Measurements from ENCODE around the gene COG5. TPM values are rescaled to one million over a fixed set of nuclear protein-coding genes. Genes with fewer than 3 reads are reported as not detected.
A peak's percentile ranks its signal among the peaks of the same experiment; 100 is the strongest.
"Not testable (repeated sequence)": the region's sequence is repeated elsewhere in the genome, so short reads cannot be mapped to it uniquely, and the experiment has no call there.

COG5 gene
- total RNA-seq, 1 donor from 2014 or later, result 37.1 TPM

DNA sequence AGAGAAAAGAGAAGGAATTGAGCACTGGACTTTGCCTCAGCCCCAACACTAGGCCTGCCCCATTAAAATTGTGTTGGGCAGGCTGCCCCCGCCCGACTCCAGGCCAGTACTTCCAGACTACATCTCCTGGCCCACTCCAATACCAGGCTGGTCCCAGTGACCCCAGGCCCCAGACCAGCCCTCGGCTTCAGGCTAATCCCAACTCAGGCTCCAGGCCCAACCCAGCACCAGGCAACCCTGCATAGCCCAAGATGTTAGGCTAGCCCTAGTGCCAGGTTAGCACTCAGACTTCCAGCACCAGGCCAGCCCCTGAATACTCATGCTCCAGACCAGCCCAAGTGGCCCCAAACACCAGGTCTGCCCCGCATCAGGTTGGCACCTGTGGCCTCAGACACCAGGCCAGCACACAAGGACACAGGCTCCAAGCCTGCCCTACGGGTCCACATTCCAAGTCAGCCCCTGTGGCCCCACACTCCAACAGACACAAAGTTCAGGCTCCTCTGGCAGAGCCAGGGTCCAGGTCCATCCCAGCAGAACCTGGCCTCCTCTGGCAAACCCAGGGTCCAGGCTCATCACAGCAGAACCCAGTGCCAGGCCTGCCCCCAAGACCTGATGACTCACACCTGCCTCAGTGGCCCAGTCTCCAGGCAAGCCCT lies 20.3 kb downstream of the COG5 start:
- no peak for DNase-seq (ENCODE audit: low read depth)
- TF ChIP-seq, protein P1, sequence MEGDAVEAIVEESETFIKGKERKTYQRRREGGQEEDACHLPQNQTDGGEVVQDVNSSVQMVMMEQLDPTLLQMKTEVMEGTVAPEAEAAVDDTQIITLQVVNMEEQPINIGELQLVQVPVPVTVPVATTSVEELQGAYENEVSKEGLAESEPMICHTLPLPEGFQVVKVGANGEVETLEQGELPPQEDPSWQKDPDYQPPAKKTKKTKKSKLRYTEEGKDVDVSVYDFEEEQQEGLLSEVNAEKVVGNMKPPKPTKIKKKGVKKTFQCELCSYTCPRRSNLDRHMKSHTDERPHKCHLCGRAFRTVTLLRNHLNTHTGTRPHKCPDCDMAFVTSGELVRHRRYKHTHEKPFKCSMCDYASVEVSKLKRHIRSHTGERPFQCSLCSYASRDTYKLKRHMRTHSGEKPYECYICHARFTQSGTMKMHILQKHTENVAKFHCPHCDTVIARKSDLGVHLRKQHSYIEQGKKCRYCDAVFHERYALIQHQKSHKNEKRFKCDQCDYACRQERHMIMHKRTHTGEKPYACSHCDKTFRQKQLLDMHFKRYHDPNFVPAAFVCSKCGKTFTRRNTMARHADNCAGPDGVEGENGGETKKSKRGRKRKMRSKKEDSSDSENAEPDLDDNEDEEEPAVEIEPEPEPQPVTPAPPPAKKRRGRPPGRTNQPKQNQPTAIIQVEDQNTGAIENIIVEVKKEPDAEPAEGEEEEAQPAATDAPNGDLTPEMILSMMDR (IDR thresholded peaks at IDR 0.05; ENCODE audit: insufficient read depth, low read length, poor library complexity, severe bottlenecking), result no peak
- Histone ChIP-seq H3K27me3 (ENCODE audit: control insufficient read depth, insufficient read depth, low read length) (no peaks in the 10 kb centered on the region), H3K4me3 (ENCODE audit: low read depth, low read length) (no peak overlapping the region), H3K36me3 (ENCODE audit: control insufficient read depth, insufficient read depth, low read length) (peaks cover 1% of the 10 kb centered on the region)

DNA sequence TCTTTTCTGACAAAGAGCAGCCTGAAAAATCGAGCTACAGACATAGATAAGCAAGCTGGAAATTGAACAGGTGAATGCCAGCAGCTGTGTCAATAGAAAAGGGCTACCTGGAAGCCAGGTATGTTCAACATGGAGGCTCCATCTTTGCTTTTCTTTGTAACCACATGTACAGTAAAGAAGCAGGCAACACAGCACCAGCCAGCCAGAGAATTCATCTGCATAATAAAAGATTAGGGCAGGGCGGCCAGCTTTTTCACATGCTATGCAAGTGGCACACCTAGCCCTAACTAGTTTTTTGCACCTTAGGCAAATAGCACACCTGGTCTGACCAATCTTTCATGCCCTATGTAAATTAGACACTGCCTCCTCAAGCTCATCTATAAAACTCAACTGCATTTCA lies 25.7 kb downstream of the COG5 start:
- no peak for DNase-seq (ENCODE audit: low read depth)
- H3K4me3 ChIP-seq (ENCODE audit: low read depth, low read length), result no peak overlapping the region
- H3K36me3 ChIP-seq (ENCODE audit: control insufficient read depth, insufficient read depth, low read length), result no peaks in the 10 kb centered on the region
- no peaks in the 10 kb centered on the region for H3K27me3 ChIP-seq (ENCODE audit: control insufficient read depth, insufficient read depth, low read length)
- TF ChIP-seq, protein P1 (IDR thresholded peaks at IDR 0.05; ENCODE audit: insufficient read depth, low read length, poor library complexity, severe bottlenecking), result no peak

DNA sequence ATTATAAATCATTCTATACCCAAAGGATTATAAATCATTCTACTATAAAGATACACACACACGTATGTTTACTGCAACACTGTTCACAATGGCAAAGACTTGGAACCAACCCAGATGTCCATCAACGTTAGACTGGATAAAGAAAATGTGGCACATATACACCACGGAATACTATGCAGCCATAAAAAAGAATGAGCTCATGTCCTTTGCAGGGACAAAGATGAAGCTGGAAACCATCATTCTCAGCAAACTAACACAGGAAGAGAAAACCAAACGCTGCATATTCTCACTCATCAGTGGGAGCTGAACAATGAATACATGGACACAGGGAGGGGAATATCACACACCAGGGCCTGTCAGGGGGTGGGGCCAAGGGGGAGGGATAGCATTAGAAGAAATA lies 26.5 kb downstream of the COG5 start:
- H3K36me3 ChIP-seq (ENCODE audit: control insufficient read depth, insufficient read depth, low read length); DNase-seq (ENCODE audit: low read depth); H3K4me3 ChIP-seq (ENCODE audit: low read depth, low read length); H3K27me3 ChIP-seq (ENCODE audit: control insufficient read depth, insufficient read depth, low read length): not testable (repeated sequence)

DNA sequence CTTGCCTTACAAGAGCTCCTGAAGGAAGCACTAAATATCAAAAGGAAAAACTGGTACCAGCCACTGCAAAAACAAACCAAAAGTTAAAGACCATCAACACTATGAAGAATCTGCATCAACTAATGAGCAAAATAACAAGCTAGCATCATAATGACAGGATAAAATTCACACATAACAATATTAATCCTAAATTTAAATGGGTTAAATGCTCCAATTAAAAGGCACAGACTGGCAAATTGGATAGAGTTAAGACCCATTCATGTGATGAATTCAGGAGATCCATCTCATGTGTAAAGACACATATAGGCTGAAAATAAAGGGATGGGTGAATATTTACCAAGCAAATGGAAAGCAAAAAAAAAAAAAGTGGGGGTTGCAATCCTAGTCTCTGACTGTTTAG lies 29.6 kb downstream of the COG5 start:
- Histone ChIP-seq H3K36me3 (ENCODE audit: control insufficient read depth, insufficient read depth, low read length) (no peaks in the 10 kb centered on the region), H3K27me3 (ENCODE audit: control insufficient read depth, insufficient read depth, low read length) (no peaks in the 10 kb centered on the region), H3K4me3 (ENCODE audit: low read depth, low read length) (no peak overlapping the region)
- no peak for DNase-seq (ENCODE audit: low read depth)
- TF ChIP-seq, protein P1 (IDR thresholded peaks at IDR 0.05; ENCODE audit: insufficient read depth, low read length, poor library complexity, severe bottlenecking), result no peak

DNA sequence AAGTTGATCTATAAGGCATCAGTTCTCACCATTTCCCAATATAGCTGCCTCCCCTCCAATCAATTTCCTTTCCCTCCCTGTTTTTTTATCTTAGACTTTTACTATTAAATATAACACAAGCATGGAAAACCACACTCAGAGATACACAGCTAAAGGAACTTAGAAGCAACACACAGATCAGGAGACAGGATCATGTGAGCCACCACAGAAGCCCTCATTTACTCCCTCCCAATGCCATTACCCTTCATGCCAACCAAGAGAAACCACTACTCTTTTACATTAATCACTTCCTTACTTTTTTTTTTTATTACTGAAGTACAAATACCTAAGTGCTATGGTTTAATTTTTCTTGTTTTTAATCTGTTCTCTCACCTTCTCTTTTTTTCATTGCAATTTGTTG lies 33.0 kb downstream of the COG5 start:
- Histone ChIP-seq H3K27me3 (ENCODE audit: control insufficient read depth, insufficient read depth, low read length) (no peaks in the 10 kb centered on the region), H3K36me3 (ENCODE audit: control insufficient read depth, insufficient read depth, low read length) (no peaks in the 10 kb centered on the region), H3K4me3 (ENCODE audit: low read depth, low read length) (no peak overlapping the region)
- DNase-seq (ENCODE audit: low read depth), result no peak
- TF ChIP-seq, protein P1 (IDR thresholded peaks at IDR 0.05; ENCODE audit: insufficient read depth, low read length, poor library complexity, severe bottlenecking), result no peak

DNA sequence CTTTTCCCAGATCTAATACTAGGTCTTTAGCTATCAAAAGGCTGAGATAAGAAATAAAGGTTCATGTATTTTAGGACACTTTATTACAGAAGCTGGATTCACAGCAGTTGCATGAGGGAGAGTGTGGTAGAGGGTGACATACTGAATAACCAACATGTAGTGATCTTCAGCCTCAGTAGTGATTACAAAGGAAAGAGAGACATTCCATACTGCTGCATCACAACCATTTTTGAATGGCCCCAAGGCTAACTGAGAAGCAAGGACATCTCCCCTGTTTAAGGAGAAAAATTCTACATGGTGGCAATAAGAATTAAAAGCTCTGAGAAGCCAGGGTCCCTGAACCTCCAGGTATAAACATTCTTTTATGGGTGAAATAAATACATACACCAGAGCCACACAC lies 35.3 kb downstream of the COG5 start:
- H3K27me3 ChIP-seq (ENCODE audit: control insufficient read depth, insufficient read depth, low read length), result no peaks in the 10 kb centered on the region
- DNase-seq (ENCODE audit: low read depth), result peak; percentile 21
- H3K36me3 ChIP-seq (ENCODE audit: control insufficient read depth, insufficient read depth, low read length), result no peaks in the 10 kb centered on the region
- no peak overlapping the region for H3K4me3 ChIP-seq (ENCODE audit: low read depth, low read length)
- TF ChIP-seq, protein P1 (IDR thresholded peaks at IDR 0.05; ENCODE audit: insufficient read depth, low read length, poor library complexity, severe bottlenecking), result no peak

Data from kidney epithelial cell (primary cell).